Spleen (tissue), 13 donors: ENCODE measurements around the gene DAPK1. TPM values are rescaled to one million over a fixed set of nuclear protein-coding genes. Genes with fewer than 3 reads are reported as not detected.

ENCODE experiments used
- DNase-seq: peaks from one replicate; pipeline ENCODE4 v3.0.0-alpha.2; 2020
- H3K27ac ChIP-seq, 8 donors: fragments of 200-600 bp; sonication (generic) in 7 of 8; 1 replicate in 4 of 8; 2 replicates in 4 of 8; pipeline versions ENCODE4 v1.5.0 to v1.8.0; 2016 to 2021; ENCODE audit warnings: inconsistent platforms in 4 of 8, mild to moderate bottlenecking in 4 of 8, moderate library complexity in 1 of 8
- H3K27me3 ChIP-seq, 7 donors: fragments of 200-600 bp; sonication (generic) in 6 of 7; replicated peaks in 1 of 7; 1 replicate in 4 of 7; 2 replicates in 3 of 7; pipeline versions ENCODE4 v1.5.0 to v1.8.0; 2016 to 2021; ENCODE audit warnings: inconsistent platforms in 3 of 7, mild to moderate bottlenecking in 1 of 7
- H3K36me3 ChIP-seq, 6 donors: fragments of 200-600 bp; sonication (generic) in 5 of 6; 1 replicate in 4 of 6; 2 replicates in 2 of 6; pipeline versions ENCODE4 v1.5.0 to v1.8.0; 2016 to 2021; ENCODE audit warnings: inconsistent platforms in 2 of 6
- H3K4me1 ChIP-seq, 6 donors: fragments of 200-600 bp; sonication (generic) in 5 of 6; 1 replicate in 3 of 6; 2 replicates in 3 of 6; pipeline versions ENCODE4 v1.5.0 to v1.8.0; 2016 to 2021; ENCODE audit warnings: inconsistent platforms in 3 of 6
- H3K4me3 ChIP-seq, 8 donors: fragments of 200-600 bp; sonication (generic) in 7 of 8; 1 replicate in 4 of 8; 2 replicates in 4 of 8; pipeline versions ENCODE4 v1.5.0 to v1.8.0; 2016 to 2021; ENCODE audit warnings: inconsistent platforms in 4 of 8, mild to moderate bottlenecking in 4 of 8, moderate library complexity in 2 of 8
- H3K9me3 ChIP-seq, 8 donors: fragments of 200-600 bp; sonication (generic) in 7 of 8; 1 replicate in 4 of 8; 2 replicates in 4 of 8; pipeline versions ENCODE4 v1.5.0 to v1.8.0; 2016 to 2021; ENCODE audit warnings: inconsistent platforms in 4 of 8
- POLR2A ChIP-seq, 3 donors: fragments of 450-650 bp; IDR thresholded peaks; one replicate each; pipeline ENCODE4 v1.5.1; 2017; ENCODE audit warnings: antibody characterized with exemption in 3 of 3, mild to moderate bottlenecking in 1 of 3
- POLR2AphosphoS5 ChIP-seq, 3 donors: sonication (generic); formaldehyde crosslinking; IDR thresholded peaks; one replicate each; pipeline ENCODE4 v1.5.1; 2017; ENCODE audit warnings: antibody characterized with exemption in 3 of 3
- WGBS, 5 donors: extraction: QIAGEN DNeasy Blood & Tissue Kit in 3 of 5; methylation state at CpG; one replicate each; pipeline versions ENCODE4 v1.1.5 to v1.1.7; 2013 to 2018; 5-methylcytosine and 5-hydroxymethylcytosine counted together
- intact Hi-C: fragments of 100-400 bp; cut with DNase I; formaldehyde crosslinking; loops from one replicate; pipeline ENCODE4 v1.15.0; 2023; ENCODE audit warnings: low total_unique reads
- long read RNA-seq, 2 donors: transcript quantifications; one replicate each; lab custom pipeline, GENCODE V29; 2026
- polyA plus RNA-seq, 3 donors: library from polyadenylated mRNA; stranded (reverse); fragments of 200-250 nt; gene quantifications; one replicate each; pipeline ENCODE4 v1.2.1, GENCODE V29; 2013
- total RNA-seq, 7 donors: library from RNA; depleted of rRNA in 3 of 7; stranded (reverse); fragments of >200 nt in 3 of 7; fragmentation: NEBNext Ultra II Directional in 4 of 7; extraction: Animal tissue kit (Norgen Biotek cat#: 25700) in 4 of 7; gene quantifications; one replicate each; pipeline versions ENCODE4 v1.1.0 to v1.2.1, GENCODE V29; 2016 to 2021
- TF ChIP-seq, protein P1 (sequence below), 11 experiments: fragments of 200-600 bp in 7 of 11; fragments of 450-650 bp in 4 of 11; sonication (generic) in 4 of 11; IDR thresholded peaks in 8 of 11; conservative IDR thresholded peaks in 3 of 11; 1 replicate in 7 of 11; 2 replicates in 4 of 11; pipeline versions ENCODE4 v1.4.0 to v1.8.0; 2016 to 2021; ENCODE audit warnings: antibody characterized with exemption in 11 of 11, inconsistent platforms in 4 of 11, mild to moderate bottlenecking in 1 of 11
- donor health status: healthy with polysubstance abuse.
- donor health status: DM: no; HTN: no; CAD: no; lungs with moderate emphysema.
- donor health status: DM: no; HTN: no; CAD: no.
- donor health status: Bipolar disorder and iron deficiency.
- donor health status: healthy.
- donor health status: DM: no; HTN: no; CAD: no.
- donor health status: DM: yes; HTN: yes; CAD: no.

The DAPK1 gene
- total RNA-seq (100 to 1,000 TPM in 6 of 7 donors, 10 to 100 TPM in 1; 81.9 to 126 (median 110) TPM), polyA plus RNA-seq (10 to 100 TPM in 1 of 3 donors, 1 to 10 TPM in 2; 6.4 to 15.4 (median 8.0) TPM)
- long read RNA-seq, donor 1, full-length matches to known transcripts: 1 of 1 reads
- long read RNA-seq, donor 1, partial matches to known transcripts: 0 of 1 reads
- long read RNA-seq, donor 1, other reads (novel, unspliced or antisense): 0 of 1 reads
- long read RNA-seq, donor 2, full-length matches to known transcripts: 2 of 2 reads
- long read RNA-seq, donor 2, partial matches to known transcripts: 0 of 2 reads
- long read RNA-seq, donor 2, other reads (novel, unspliced or antisense): 0 of 2 reads

DNA sequence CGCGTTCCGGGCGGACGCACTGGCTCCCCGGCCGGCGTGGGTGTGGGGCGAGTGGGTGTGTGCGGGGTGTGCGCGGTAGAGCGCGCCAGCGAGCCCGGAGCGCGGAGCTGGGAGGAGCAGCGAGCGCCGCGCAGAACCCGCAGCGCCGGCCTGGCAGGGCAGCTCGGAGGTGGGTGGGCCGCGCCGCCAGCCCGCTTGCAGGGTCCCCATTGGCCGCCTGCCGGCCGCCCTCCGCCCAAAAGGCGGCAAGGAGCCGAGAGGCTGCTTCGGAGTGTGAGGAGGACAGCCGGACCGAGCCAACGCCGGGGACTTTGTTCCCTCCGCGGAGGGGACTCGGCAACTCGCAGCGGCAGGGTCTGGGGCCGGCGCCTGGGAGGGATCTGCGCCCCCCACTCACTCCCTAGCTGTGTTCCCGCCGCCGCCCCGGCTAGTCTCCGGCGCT lies at the start of gene DAPK1:
DAPK1 (plus strand) TSS at position 264 of the 442 bp plus-strand sequence. CDS start 1,211 bp downstream, outside the sequence.
- TF ChIP-seq POLR2AphosphoS5 (IDR thresholded peaks at IDR 0.05) (peak; percentile 49 to 76 (median 73)), POLR2A (IDR thresholded peaks at IDR 0.05) (peak in 1 of 3 donors; percentile 18)
- TF ChIP-seq, protein P1, sequence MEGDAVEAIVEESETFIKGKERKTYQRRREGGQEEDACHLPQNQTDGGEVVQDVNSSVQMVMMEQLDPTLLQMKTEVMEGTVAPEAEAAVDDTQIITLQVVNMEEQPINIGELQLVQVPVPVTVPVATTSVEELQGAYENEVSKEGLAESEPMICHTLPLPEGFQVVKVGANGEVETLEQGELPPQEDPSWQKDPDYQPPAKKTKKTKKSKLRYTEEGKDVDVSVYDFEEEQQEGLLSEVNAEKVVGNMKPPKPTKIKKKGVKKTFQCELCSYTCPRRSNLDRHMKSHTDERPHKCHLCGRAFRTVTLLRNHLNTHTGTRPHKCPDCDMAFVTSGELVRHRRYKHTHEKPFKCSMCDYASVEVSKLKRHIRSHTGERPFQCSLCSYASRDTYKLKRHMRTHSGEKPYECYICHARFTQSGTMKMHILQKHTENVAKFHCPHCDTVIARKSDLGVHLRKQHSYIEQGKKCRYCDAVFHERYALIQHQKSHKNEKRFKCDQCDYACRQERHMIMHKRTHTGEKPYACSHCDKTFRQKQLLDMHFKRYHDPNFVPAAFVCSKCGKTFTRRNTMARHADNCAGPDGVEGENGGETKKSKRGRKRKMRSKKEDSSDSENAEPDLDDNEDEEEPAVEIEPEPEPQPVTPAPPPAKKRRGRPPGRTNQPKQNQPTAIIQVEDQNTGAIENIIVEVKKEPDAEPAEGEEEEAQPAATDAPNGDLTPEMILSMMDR (IDR thresholded peaks at IDR 0.05 in 8 of 11, conservative IDR thresholded peaks at IDR 0.05 in 3 of 11): peak in 1 of 11 experiments; percentile 10
- peaks cover 0 to 57% (median 21%) of the 10 kb centered on the region in 6 donors for H3K4me1 ChIP-seq

DNA sequence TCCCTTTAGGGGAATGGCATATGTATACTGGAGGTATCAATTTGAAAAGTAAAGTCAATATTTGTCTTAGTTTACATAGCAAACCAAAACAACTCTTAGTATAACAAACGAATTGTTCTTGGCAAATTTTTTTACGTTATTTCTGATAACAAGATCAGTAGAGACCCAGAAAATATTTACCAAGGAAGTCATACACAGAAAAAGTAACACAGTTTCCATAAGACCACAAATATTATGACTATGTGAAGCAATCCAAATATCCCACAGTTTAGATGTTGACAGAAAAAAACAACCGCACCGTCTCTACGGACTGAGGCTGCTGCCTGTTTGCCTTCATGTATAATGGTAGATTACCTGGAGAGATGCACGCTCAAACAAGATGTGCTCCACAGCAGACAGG lies 46.5 kb upstream of the DAPK1 start:
- peaks cover 0 to 20% (median 16%) of the 10 kb centered on the region in 8 donors for H3K9me3 ChIP-seq
- TF ChIP-seq POLR2A (IDR thresholded peaks at IDR 0.05) (no peak), POLR2AphosphoS5 (IDR thresholded peaks at IDR 0.05) (no peak)
- TF ChIP-seq, protein P1 (IDR thresholded peaks at IDR 0.05 in 8 of 11, conservative IDR thresholded peaks at IDR 0.05 in 3 of 11): no peak
- no peak overlapping the region for H3K27ac ChIP-seq
- WGBS, 5 donors: 61 to 86% (median 71%) methylated on average over 6 of the region's 6 CpGs
- no peaks in the 10 kb centered on the region for H3K36me3 ChIP-seq
- DNase-seq: no peak
- peaks cover 0 to under 1% (median 0%) of the 10 kb centered on the region in 6 donors for H3K4me1 ChIP-seq
- H3K27me3 ChIP-seq: no peaks in the 10 kb centered on the region
- H3K4me3 ChIP-seq: no peak overlapping the region
- intact Hi-C loops: no loop called here

More for the DNA sequence above, at the start of gene DAPK1:
- H3K27ac ChIP-seq: peak within 1 kb of the TSS; percentile 42 to 87 (median 78)
- peak within 1 kb of the TSS; percentile 37 to 68 (median 48) for H3K4me3 ChIP-seq
- intact Hi-C loops: no loop called here
- peak; percentile 88 for DNase-seq
- 0 to 2% (median 1%) methylated on average over 20 to 55 of the region's 55 CpGs for WGBS, 5 donors
- H3K27me3 ChIP-seq: peaks cover 0 to 78% (median 20%) of the 10 kb centered on the region in 7 donors
- H3K36me3 ChIP-seq: no peaks in the 10 kb centered on the region
- H3K9me3 ChIP-seq: no peaks in the 10 kb centered on the region

DNA sequence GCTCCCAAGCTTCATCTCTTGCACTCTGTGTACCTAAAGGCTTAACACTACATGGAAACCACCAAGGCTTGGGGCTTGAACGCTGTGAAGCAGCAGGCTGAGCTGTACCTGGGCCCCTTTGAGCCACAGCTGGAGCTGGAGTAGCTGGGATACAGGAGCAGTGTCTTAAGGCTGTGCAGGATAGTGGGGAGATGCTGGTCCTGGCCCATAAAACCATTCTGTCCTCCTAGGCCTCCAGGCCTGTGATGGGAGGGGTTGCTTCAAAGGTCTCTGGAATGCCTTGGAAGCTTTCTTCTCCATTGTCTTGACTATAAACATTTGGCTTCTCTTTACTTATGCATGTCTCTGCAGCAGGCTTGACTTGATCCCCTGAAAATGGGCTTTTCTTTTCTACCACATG lies 42.3 kb upstream of the DAPK1 start:
- DNase-seq: no peak
- 57 to 92% (median 79%) methylated on average over 1 of the region's 1 CpG for WGBS, 5 donors
- TF ChIP-seq POLR2AphosphoS5 (IDR thresholded peaks at IDR 0.05) (no peak), POLR2A (IDR thresholded peaks at IDR 0.05) (no peak)
- TF ChIP-seq, protein P1 (IDR thresholded peaks at IDR 0.05 in 8 of 11, conservative IDR thresholded peaks at IDR 0.05 in 3 of 11): no peak
- peaks cover 0 to 26% (median 18%) of the 10 kb centered on the region in 8 donors for H3K9me3 ChIP-seq
- no peaks in the 10 kb centered on the region for H3K4me1 ChIP-seq
- no peak overlapping the region for H3K27ac ChIP-seq
- no peak overlapping the region for H3K4me3 ChIP-seq
- intact Hi-C loops: no loop called here
- H3K27me3 ChIP-seq: no peaks in the 10 kb centered on the region
- H3K36me3 ChIP-seq: no peaks in the 10 kb centered on the region

DNA sequence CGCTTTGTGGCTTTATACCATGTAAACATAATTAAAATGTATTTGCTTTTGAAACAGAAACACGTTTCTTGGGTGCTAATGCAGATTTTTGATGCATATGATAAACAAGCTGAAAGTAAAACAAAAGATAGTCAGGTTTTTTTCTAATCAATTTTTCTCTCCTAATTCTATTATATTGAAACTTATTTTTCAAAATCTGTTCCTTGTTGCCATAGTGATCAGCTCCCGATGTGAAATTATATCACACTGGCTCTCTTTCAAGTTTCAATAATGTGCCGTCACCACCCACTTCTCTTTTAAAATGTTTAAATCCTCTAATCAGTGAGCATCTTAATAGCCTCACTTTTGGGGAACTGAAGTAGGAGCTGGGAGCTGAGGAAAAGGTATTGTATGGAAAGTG lies 36.4 kb upstream of the DAPK1 start:
- intact Hi-C loops: no loop called here
- no peaks in the 10 kb centered on the region for H3K36me3 ChIP-seq
- no peaks in the 10 kb centered on the region for H3K27me3 ChIP-seq
- H3K9me3 ChIP-seq: peaks cover 0 to 6% (median under 1%) of the 10 kb centered on the region in 8 donors
- TF ChIP-seq POLR2AphosphoS5 (IDR thresholded peaks at IDR 0.05) (no peak), POLR2A (IDR thresholded peaks at IDR 0.05) (no peak)
- TF ChIP-seq, protein P1 (IDR thresholded peaks at IDR 0.05 in 8 of 11, conservative IDR thresholded peaks at IDR 0.05 in 3 of 11): no peak
- DNase-seq: no peak
- peaks cover 0 to 7% (median 0%) of the 10 kb centered on the region in 6 donors for H3K4me1 ChIP-seq
- no peak overlapping the region for H3K27ac ChIP-seq
- 68 to 80% (median 73%) methylated on average over 4 of the region's 4 CpGs for WGBS, 5 donors
- H3K4me3 ChIP-seq: no peak overlapping the region
